ENCODE measurements around the gene MAPK4.

MAPK4 gene

DNA sequence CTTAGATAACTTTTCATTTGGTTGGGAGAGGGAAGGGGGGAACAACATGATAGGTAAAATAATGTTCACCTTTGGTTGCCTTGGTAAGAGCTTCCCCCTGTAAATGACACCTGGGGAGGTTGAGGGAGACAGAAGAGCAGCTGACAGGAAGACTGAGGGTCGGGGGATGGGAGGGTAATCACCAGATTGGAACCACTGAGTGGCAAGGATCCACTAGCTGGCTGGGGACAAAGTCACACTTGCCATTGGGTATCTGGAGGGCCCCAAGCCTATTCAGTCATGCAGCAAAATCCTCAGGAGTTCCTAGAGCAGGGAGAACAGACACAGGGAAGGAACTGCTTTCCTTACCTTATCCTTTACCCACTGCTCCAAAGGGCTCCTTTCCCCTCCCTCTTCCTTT lies 84.3 kb downstream of the MAPK4 start:
- ChIA-PET CTCF (interaction anchor here (1.0 to 1.4 kb wide), 2 partner anchors 12 to 137 kb away, joined by 3 to 4 read pairs; no protein-coding TSS in a partner anchor), POLR2A (no interaction called here)
- DNase-seq (ENCODE audit: extremely low spot score): no peak
- TF ChIP-seq ZNF384 (IDR thresholded peaks at IDR 0.05) (no peak), HDGF (IDR thresholded peaks at IDR 0.05; ENCODE audit: borderline replicate concordance) (no peak), SUZ12 (IDR thresholded peaks at IDR 0.05) (no peak), LEF1 (IDR thresholded peaks at IDR 0.05; ENCODE audit: borderline replicate concordance) (no peak), PKNOX1 (IDR thresholded peaks at IDR 0.05) (no peak), L3MBTL2 (conservative IDR thresholded peaks at IDR 0.05) (no peak), CTBP1 (IDR thresholded peaks at IDR 0.05; ENCODE audit: borderline replicate concordance) (no peak), ARNT (IDR thresholded peaks at IDR 0.05) (no peak), TARDBP (IDR thresholded peaks at IDR 0.05) (no peak), NFRKB (IDR thresholded peaks at IDR 0.05) (no peak), BHLHE40 (IDR thresholded peaks at IDR 0.05; ENCODE audit: borderline replicate concordance) (no peak), ELF4 (IDR thresholded peaks at IDR 0.05) (no peak), FOXM1 (IDR thresholded peaks at IDR 0.05; ENCODE audit: borderline replicate concordance) (no peak), FOXK2 (IDR thresholded peaks at IDR 0.05) (no peak), SP1 (IDR thresholded peaks at IDR 0.05) (no peak), FOXA1 (IDR thresholded peaks at IDR 0.05) (no peak)

DNA sequence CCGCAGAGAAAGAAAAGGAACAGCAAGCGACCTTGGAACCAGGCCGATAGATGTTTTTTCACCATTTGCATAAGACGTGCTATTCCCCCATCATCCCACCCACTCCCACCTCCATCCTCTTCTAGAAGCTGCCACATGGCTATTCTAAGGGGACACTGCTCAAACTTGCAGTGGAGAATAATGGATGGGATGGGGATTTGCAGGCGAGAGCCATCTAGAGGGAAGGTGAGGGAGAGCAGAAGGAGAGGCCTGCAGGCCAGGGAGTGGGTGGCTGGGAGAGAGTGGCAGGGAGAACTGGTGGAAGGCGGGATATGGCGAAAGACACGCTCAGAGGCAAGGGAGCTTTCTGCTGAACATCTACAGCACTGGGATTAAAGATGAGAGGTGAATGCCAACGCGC lies 84.9 kb downstream of the MAPK4 start:
- ChIA-PET CTCF (interaction anchor here (1.4 kb wide), 1 partner anchor 11 kb away, joined by 4 read pairs; no protein-coding TSS in a partner anchor), POLR2A (interaction anchor here (0.7 kb wide), 1 partner anchor 95 kb away, joined by 3 read pairs; no protein-coding TSS in a partner anchor)
- DNase-seq (ENCODE audit: extremely low spot score): peak; percentile 38
- TF ChIP-seq HDGF (IDR thresholded peaks at IDR 0.05; ENCODE audit: borderline replicate concordance): no peak
- TF ChIP-seq PKNOX1 (IDR thresholded peaks at IDR 0.05): peak; percentile 57; the same call in 1 of the 2 replicates

GRCh38 chr18:50647237-50647636 lies 87.3 kb downstream of the MAPK4 start:
- ChIA-PET CTCF (no interaction called here), POLR2A (no interaction called here)
- no peak for DNase-seq (ENCODE audit: extremely low spot score)
- no peak for TF ChIP-seq NFRKB (IDR thresholded peaks at IDR 0.05)
- TF ChIP-seq SUZ12 (IDR thresholded peaks at IDR 0.05): no peak
- no peak for TF ChIP-seq CTBP1 (IDR thresholded peaks at IDR 0.05; ENCODE audit: borderline replicate concordance)
- no peak for TF ChIP-seq ARNT (IDR thresholded peaks at IDR 0.05)
- no peak for TF ChIP-seq BHLHE40 (IDR thresholded peaks at IDR 0.05; ENCODE audit: borderline replicate concordance)
- no peak for TF ChIP-seq ELF4 (IDR thresholded peaks at IDR 0.05)
- TF ChIP-seq FOXA1 (IDR thresholded peaks at IDR 0.05): no peak
- no peak for TF ChIP-seq FOXM1 (IDR thresholded peaks at IDR 0.05; ENCODE audit: borderline replicate concordance)
- TF ChIP-seq PKNOX1 (IDR thresholded peaks at IDR 0.05): no peak
- TF ChIP-seq L3MBTL2 (conservative IDR thresholded peaks at IDR 0.05): no peak
- TF ChIP-seq LEF1 (IDR thresholded peaks at IDR 0.05; ENCODE audit: borderline replicate concordance): no peak
- no peak for TF ChIP-seq ZNF384 (IDR thresholded peaks at IDR 0.05)
- no peak for TF ChIP-seq FOXK2 (IDR thresholded peaks at IDR 0.05)
- no peak for TF ChIP-seq HDGF (IDR thresholded peaks at IDR 0.05; ENCODE audit: borderline replicate concordance)
- no peak for TF ChIP-seq SP1 (IDR thresholded peaks at IDR 0.05)
- TF ChIP-seq TARDBP (IDR thresholded peaks at IDR 0.05): no peak

- ChIA-PET CTCF (no interaction called here), POLR2A (no interaction called here)
- TF ChIP-seq HDGF (IDR thresholded peaks at IDR 0.05; ENCODE audit: borderline replicate concordance) (no peak), ARNT (IDR thresholded peaks at IDR 0.05) (no peak)
- no peak for DNase-seq (ENCODE audit: extremely low spot score)
Observed at GRCh38 chr18:50647792-50648191, 87.9 kb downstream of the MAPK4 start.

- POLR2A ChIA-PET: no interaction called here
- no peak for TF ChIP-seq FOXK2 (IDR thresholded peaks at IDR 0.05)
- no peak for TF ChIP-seq CTBP1 (IDR thresholded peaks at IDR 0.05; ENCODE audit: borderline replicate concordance)
- TF ChIP-seq BHLHE40 (IDR thresholded peaks at IDR 0.05; ENCODE audit: borderline replicate concordance): no peak
- TF ChIP-seq ELF4 (IDR thresholded peaks at IDR 0.05): no peak
- TF ChIP-seq HDGF (IDR thresholded peaks at IDR 0.05; ENCODE audit: borderline replicate concordance): no peak
- no peak for TF ChIP-seq TARDBP (IDR thresholded peaks at IDR 0.05)
- TF ChIP-seq SP1 (IDR thresholded peaks at IDR 0.05): no peak
- TF ChIP-seq FOXM1 (IDR thresholded peaks at IDR 0.05; ENCODE audit: borderline replicate concordance): no peak
- TF ChIP-seq ARNT (IDR thresholded peaks at IDR 0.05): no peak
- no peak for TF ChIP-seq NFRKB (IDR thresholded peaks at IDR 0.05)
- no peak for TF ChIP-seq SUZ12 (IDR thresholded peaks at IDR 0.05)
- TF ChIP-seq L3MBTL2 (conservative IDR thresholded peaks at IDR 0.05): no peak
- CTCF ChIA-PET: no interaction called here
- no peak for DNase-seq (ENCODE audit: extremely low spot score)
Observed at GRCh38 chr18:50649821-50650220, 89.9 kb downstream of the MAPK4 start.

- CTCF ChIA-PET: interaction anchor here (0.6 kb wide), 1 partner anchor 111 kb away, joined by 3 read pairs; no protein-coding TSS in a partner anchor
- no peak for DNase-seq (ENCODE audit: extremely low spot score)
- POLR2A ChIA-PET: no interaction called here
- no peak for TF ChIP-seq PKNOX1 (IDR thresholded peaks at IDR 0.05)
- TF ChIP-seq ARNT (IDR thresholded peaks at IDR 0.05): no peak
- no peak for TF ChIP-seq HDGF (IDR thresholded peaks at IDR 0.05; ENCODE audit: borderline replicate concordance)
- no peak for TF ChIP-seq SUZ12 (IDR thresholded peaks at IDR 0.05)
- TF ChIP-seq ZNF384 (IDR thresholded peaks at IDR 0.05): no peak
- TF ChIP-seq FOXK2 (IDR thresholded peaks at IDR 0.05): no peak
- no peak for TF ChIP-seq TARDBP (IDR thresholded peaks at IDR 0.05)
- no peak for TF ChIP-seq BHLHE40 (IDR thresholded peaks at IDR 0.05; ENCODE audit: borderline replicate concordance)
- no peak for TF ChIP-seq CTBP1 (IDR thresholded peaks at IDR 0.05; ENCODE audit: borderline replicate concordance)
- no peak for TF ChIP-seq ELF4 (IDR thresholded peaks at IDR 0.05)
- TF ChIP-seq SP1 (IDR thresholded peaks at IDR 0.05): no peak
- no peak for TF ChIP-seq FOXM1 (IDR thresholded peaks at IDR 0.05; ENCODE audit: borderline replicate concordance)
- TF ChIP-seq L3MBTL2 (conservative IDR thresholded peaks at IDR 0.05): no peak
- TF ChIP-seq NFRKB (IDR thresholded peaks at IDR 0.05): no peak
- TF ChIP-seq LEF1 (IDR thresholded peaks at IDR 0.05; ENCODE audit: borderline replicate concordance): no peak
- no peak for TF ChIP-seq FOXA1 (IDR thresholded peaks at IDR 0.05)
Observed at GRCh38 chr18:50651334-50651733, 91.4 kb downstream of the MAPK4 start.

All from HEK293T (cell line).